Measurements from ENCODE around the gene SDSL.

The SDSL gene

GRCh38 chr12:113473942-113474341 lies 51.8 kb downstream of the SDSL start:
- Histone ChIP-seq H2AFZ (ENCODE audit: low read length) (no peak overlapping the region), H3K9me3 (ENCODE audit: insufficient read depth, low read depth, low read length) (no peaks in the 10 kb centered on the region), H4K20me1 (ENCODE audit: insufficient read depth, low read length, poor library complexity, severe bottlenecking) (no peaks in the 10 kb centered on the region), H3K4me2 (ENCODE audit: low read depth, low read length, poor library complexity, severe bottlenecking) (no peak overlapping the region), H3K79me2 (ENCODE audit: insufficient read depth, low read length) (no peaks in the 10 kb centered on the region), H3K4me1 (ENCODE audit: insufficient read depth, low read length, poor library complexity, severe bottlenecking) (no peaks in the 10 kb centered on the region), H3K27me3 (ENCODE audit: insufficient read depth, low read length, poor library complexity, severe bottlenecking) (no peaks in the 10 kb centered on the region), H3F3A (ENCODE audit: low read depth) (no peaks in the 10 kb centered on the region), H3K36me3 (ENCODE audit: insufficient read depth, low read length) (no peaks in the 10 kb centered on the region), H3K9me2 (replicated peaks; ENCODE audit: low read depth, low read length) (no peaks in the 10 kb centered on the region), H3K9ac (ENCODE audit: low read depth, low read length, poor library complexity, severe bottlenecking) (no peak overlapping the region), H3K4me3 (ENCODE audit: low read length, poor library complexity, severe bottlenecking) (no peak overlapping the region)
- no peak for TF ChIP-seq EZH2phosphoT487 (IDR thresholded peaks at IDR 0.05; ENCODE audit: borderline replicate concordance)

GRCh38 chr12:113474635-113475436 lies 52.7 kb downstream of the SDSL start:
- no peaks in the 10 kb centered on the region for H3K36me3 ChIP-seq (ENCODE audit: insufficient read depth, low read length)
- H3K9me3 ChIP-seq (ENCODE audit: insufficient read depth, low read depth, low read length): no peaks in the 10 kb centered on the region
- H4K20me1 ChIP-seq (ENCODE audit: insufficient read depth, low read length, poor library complexity, severe bottlenecking): no peaks in the 10 kb centered on the region
- H3F3A ChIP-seq (ENCODE audit: low read depth): no peaks in the 10 kb centered on the region
- no peaks in the 10 kb centered on the region for H3K9me2 ChIP-seq (replicated peaks; ENCODE audit: low read depth, low read length)
- no peaks in the 10 kb centered on the region for H3K79me2 ChIP-seq (ENCODE audit: insufficient read depth, low read length)
- H3K4me3 ChIP-seq (ENCODE audit: low read length, poor library complexity, severe bottlenecking): no peak overlapping the region
- no peak overlapping the region for H2AFZ ChIP-seq (ENCODE audit: low read length)
- no peaks in the 10 kb centered on the region for H3K4me1 ChIP-seq (ENCODE audit: insufficient read depth, low read length, poor library complexity, severe bottlenecking)
- no peak overlapping the region for H3K9ac ChIP-seq (ENCODE audit: low read depth, low read length, poor library complexity, severe bottlenecking)
- no peaks in the 10 kb centered on the region for H3K27me3 ChIP-seq (ENCODE audit: insufficient read depth, low read length, poor library complexity, severe bottlenecking)
- no peak overlapping the region for H3K4me2 ChIP-seq (ENCODE audit: low read depth, low read length, poor library complexity, severe bottlenecking)
- TF ChIP-seq CTCF (conservative IDR thresholded peaks at IDR 0.05; ENCODE audit: low read length): no peak
- TF ChIP-seq EZH2phosphoT487 (IDR thresholded peaks at IDR 0.05; ENCODE audit: borderline replicate concordance): no peak

- Histone ChIP-seq H2AFZ (ENCODE audit: low read length) (no peak overlapping the region), H3K9me2 (replicated peaks; ENCODE audit: low read depth, low read length) (no peaks in the 10 kb centered on the region), H3K4me1 (ENCODE audit: insufficient read depth, low read length, poor library complexity, severe bottlenecking) (no peaks in the 10 kb centered on the region), H3K79me2 (ENCODE audit: insufficient read depth, low read length) (no peaks in the 10 kb centered on the region), H3F3A (ENCODE audit: low read depth) (no peaks in the 10 kb centered on the region), H3K9ac (ENCODE audit: low read depth, low read length, poor library complexity, severe bottlenecking) (no peak overlapping the region), H3K9me3 (ENCODE audit: insufficient read depth, low read depth, low read length) (no peaks in the 10 kb centered on the region), H4K20me1 (ENCODE audit: insufficient read depth, low read length, poor library complexity, severe bottlenecking) (no peaks in the 10 kb centered on the region), H3K4me3 (ENCODE audit: low read length, poor library complexity, severe bottlenecking) (no peak overlapping the region), H3K4me2 (ENCODE audit: low read depth, low read length, poor library complexity, severe bottlenecking) (no peak overlapping the region), H3K36me3 (ENCODE audit: insufficient read depth, low read length) (no peaks in the 10 kb centered on the region), H3K27me3 (ENCODE audit: insufficient read depth, low read length, poor library complexity, severe bottlenecking) (no peaks in the 10 kb centered on the region)
- TF ChIP-seq CTCF (conservative IDR thresholded peaks at IDR 0.05; ENCODE audit: low read length) (no peak), EZH2phosphoT487 (IDR thresholded peaks at IDR 0.05; ENCODE audit: borderline replicate concordance) (no peak)
Measured at GRCh38 chr12:113475451-113476175, 53.4 kb downstream of the SDSL start.

All from Loucy (cell line).